Adrenal gland (tissue), 5 donors: ENCODE results near the gene RASSF10.

Experiments
- CTCF ChIP-seq, 6 experiments: fragments of 450-650 bp in 4 of 6; fragments of 200-600 bp in 2 of 6; sonication (generic) in 1 of 6; IDR thresholded peaks; 1 replicate in 5 of 6; 2 replicates in 1 of 6; pipeline versions ENCODE4 v1.5.1 to v1.8.0; 2016 to 2021; ENCODE audit warnings: antibody characterized with exemption in 6 of 6, mild to moderate bottlenecking in 2 of 6, moderate library complexity in 1 of 6
- POLR2A ChIP-seq, 2 donors: fragments of 450-650 bp; IDR thresholded peaks; one replicate each; pipeline ENCODE4 v1.6.1; 2017; ENCODE audit warnings: antibody characterized with exemption in 2 of 2, mild to moderate bottlenecking in 2 of 2, moderate library complexity in 1 of 2
- donor health status: DM: no; HTN: no; CAD: no.

GRCh38 chr11:13012056-13012661 lies 3.0 kb downstream of the RASSF10 start:
- no peak for TF ChIP-seq POLR2A (IDR thresholded peaks at IDR 0.05)
- no peak for TF ChIP-seq CTCF (IDR thresholded peaks at IDR 0.05)
